ENCODE results near the gene SLC4A11. TPM values are rescaled to one million over a fixed set of nuclear protein-coding genes. Genes with fewer than 3 reads are reported as not detected.

Gene SLC4A11
- polyA plus RNA-seq: 3.9 to 5.0 TPM (median 4.7 TPM) in 3 replicates
- polyA plus RNA-seq (2011; ENCODE audit: low read depth): 2.8 TPM
- polyA plus RNA-seq (2011; cell fraction: cytosol; rRNA removed): 2.0 and 3.4 TPM in 2 replicates
- polyA plus RNA-seq (2011; cell fraction: nucleus; rRNA removed): 20.3 and 29.5 TPM in 2 replicates
- 6.1 and 9.9 TPM in 2 replicates for polyA plus RNA-seq (2012; ENCODE audit: low replicate concordance)
- polyA minus RNA-seq: 4.7 to 15.9 TPM (median 7.4 TPM) in 3 replicates
- polyA minus RNA-seq (2011; cell fraction: cytosol; rRNA and poly(A)+ RNA removed): 5.6 TPM
- 10.9 and 15.8 TPM in 2 replicates for polyA minus RNA-seq (2011; cell fraction: nucleus; rRNA and poly(A)+ RNA removed)

DNA sequence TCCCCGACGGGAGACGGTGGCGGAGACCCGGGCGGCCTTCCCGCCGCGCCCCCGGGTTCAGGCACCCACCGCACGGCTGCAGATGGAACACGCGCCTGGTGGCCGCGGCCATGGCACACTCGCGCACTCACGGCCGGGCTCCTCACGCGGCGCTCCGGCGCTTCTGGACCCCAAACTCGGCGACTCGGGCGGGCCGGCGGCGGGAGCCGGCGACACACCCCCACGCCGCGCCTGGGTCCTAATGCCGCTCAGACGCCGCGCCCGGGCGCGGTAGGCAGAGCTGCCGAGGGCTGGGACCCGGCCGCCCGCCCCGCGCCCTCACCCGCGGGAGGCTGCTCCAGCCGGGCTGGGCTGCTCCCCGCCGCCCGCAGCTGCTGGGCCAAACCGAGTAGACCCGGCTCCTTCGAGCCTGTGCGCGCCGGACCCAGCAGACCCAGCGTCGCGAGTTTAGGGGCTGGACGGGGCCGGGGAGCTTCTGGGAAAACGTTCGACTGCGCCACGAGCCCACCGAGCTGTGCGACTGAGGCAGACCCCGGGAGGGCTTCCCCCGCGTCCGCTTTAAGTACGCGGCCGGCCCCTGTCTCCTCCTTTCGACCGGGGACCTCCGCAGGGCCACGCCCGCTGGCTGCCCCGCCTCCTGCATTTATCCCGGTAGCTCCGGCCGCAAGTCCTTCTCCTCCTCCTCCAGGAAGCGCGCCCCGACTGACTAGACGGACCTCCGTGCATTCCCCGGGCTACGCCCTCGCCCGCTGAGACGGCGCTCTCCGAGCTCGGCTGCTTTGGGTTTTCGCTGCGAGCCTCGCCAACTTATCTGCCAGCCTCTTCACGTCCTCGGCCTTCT lies at the start of gene SLC4A11:
SLC4A11 (minus strand) TSS at position 165 of the 841 bp plus-strand sequence; CDS start at position 112, 53 bp downstream.
- Histone ChIP-seq H3K79me2 (ENCODE audit: control insufficient read depth, insufficient read depth, low read length) (no peaks in the 10 kb centered on the region), H3K4me2 (ENCODE audit: control insufficient read depth, extremely low read depth, insufficient read depth, low read depth, low read length) (peak within 1 kb of the TSS; percentile 87), H3K4me3 (ENCODE audit: control insufficient read depth in 2 of 3, extremely low read depth in 1 of 3, insufficient read depth in 2 of 3, low read depth in 1 of 3, low read length in 3 of 3) (peak within 1 kb of the TSS; percentile 66 to 87 (median 86)), H3K36me3 (ENCODE audit: control insufficient read depth in 2 of 2, extremely low read depth in 1 of 2, insufficient read depth in 2 of 2, low read length in 2 of 2) (peaks cover 2% of the 10 kb centered on the region in 2 experiments), H3K27me3 (ENCODE audit: control insufficient read depth, extremely low read depth, insufficient read depth, low read length) (no peaks in the 10 kb centered on the region), H3K9ac (ENCODE audit: control insufficient read depth, extremely low read depth, insufficient read depth, low read length) (peak within 1 kb of the TSS; percentile 77), H4K20me1 (ENCODE audit: control insufficient read depth, extremely low read depth, insufficient read depth, low read length) (peaks cover 8% of the 10 kb centered on the region), H2AFZ (ENCODE audit: control insufficient read depth, low read length) (peak within 1 kb of the TSS; percentile 95), H3K27ac (ENCODE audit: control insufficient read depth, insufficient read depth, low read length) (peak within 1 kb of the TSS; percentile 57), H3K9me3 (ENCODE audit: control insufficient read depth, low read depth, low read length) (no peaks in the 10 kb centered on the region), H3K9me1 (ENCODE audit: control insufficient read depth, extremely low read depth, insufficient read depth, low read length) (peaks cover 2% of the 10 kb centered on the region), H3K4me1 (ENCODE audit: control insufficient read depth, extremely low read depth, insufficient read depth, low read length) (peaks cover 25% of the 10 kb centered on the region)
- dilution Hi-C loops (cut with MboI; ENCODE audit: extremely low pct_ligation_motif_present, low sequenced_read_pairs): no loop called here
- DNase-seq (ENCODE audit: low read depth, low spot score) (peak; percentile 45), FAIRE-seq (peak; percentile 68)
- no peak for TF ChIP-seq EZH2 (IDR thresholded peaks at IDR 0.05; ENCODE audit: low read length)
- TF ChIP-seq, protein P1, sequence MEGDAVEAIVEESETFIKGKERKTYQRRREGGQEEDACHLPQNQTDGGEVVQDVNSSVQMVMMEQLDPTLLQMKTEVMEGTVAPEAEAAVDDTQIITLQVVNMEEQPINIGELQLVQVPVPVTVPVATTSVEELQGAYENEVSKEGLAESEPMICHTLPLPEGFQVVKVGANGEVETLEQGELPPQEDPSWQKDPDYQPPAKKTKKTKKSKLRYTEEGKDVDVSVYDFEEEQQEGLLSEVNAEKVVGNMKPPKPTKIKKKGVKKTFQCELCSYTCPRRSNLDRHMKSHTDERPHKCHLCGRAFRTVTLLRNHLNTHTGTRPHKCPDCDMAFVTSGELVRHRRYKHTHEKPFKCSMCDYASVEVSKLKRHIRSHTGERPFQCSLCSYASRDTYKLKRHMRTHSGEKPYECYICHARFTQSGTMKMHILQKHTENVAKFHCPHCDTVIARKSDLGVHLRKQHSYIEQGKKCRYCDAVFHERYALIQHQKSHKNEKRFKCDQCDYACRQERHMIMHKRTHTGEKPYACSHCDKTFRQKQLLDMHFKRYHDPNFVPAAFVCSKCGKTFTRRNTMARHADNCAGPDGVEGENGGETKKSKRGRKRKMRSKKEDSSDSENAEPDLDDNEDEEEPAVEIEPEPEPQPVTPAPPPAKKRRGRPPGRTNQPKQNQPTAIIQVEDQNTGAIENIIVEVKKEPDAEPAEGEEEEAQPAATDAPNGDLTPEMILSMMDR (optimal IDR thresholded peaks at IDR 0.05 in 1 of 3, IDR thresholded peaks at IDR 0.05 in 1 of 3, conservative IDR thresholded peaks at IDR 0.05 in 1 of 3; ENCODE audit: extremely low read depth in 1 of 3, insufficient read depth in 2 of 3, low read length in 3 of 3): no peak

DNA sequence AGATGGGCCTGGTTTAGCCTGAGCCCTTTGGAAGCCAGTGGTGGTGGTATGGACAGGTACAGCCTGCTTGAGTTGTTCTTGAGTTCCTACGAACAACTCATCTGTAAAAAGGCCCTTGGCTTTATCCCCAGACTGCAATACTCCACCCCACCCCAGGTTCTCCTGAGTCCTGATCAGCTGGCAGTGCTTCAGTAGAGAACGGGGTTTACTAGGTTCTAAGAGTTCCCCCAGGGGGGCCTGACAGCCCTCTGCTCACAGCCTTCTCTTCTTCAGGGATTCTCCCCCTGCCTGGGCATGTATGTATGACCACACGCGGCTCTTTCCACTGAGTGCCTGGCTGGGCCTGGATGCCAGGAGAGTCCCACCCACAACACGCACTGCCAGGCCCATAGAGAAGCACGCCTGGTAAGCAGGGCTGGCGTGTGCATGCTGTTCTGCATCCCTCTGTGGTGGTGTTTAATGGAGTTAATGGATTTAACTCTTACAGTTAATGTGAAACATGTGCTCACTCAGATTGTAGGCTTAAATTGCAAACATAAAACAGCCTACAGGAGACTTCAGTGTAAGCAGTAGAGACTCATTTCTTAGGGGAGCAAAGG lies 44.3 kb upstream of the SLC4A11 start:
- Histone ChIP-seq H2AFZ (ENCODE audit: control insufficient read depth, low read length) (no peak overlapping the region), H3K4me1 (ENCODE audit: control insufficient read depth, extremely low read depth, insufficient read depth, low read length) (no peaks in the 10 kb centered on the region), H3K27me3 (ENCODE audit: control insufficient read depth, extremely low read depth, insufficient read depth, low read length) (no peaks in the 10 kb centered on the region), H3K9me1 (ENCODE audit: control insufficient read depth, extremely low read depth, insufficient read depth, low read length) (no peaks in the 10 kb centered on the region), H3K4me2 (ENCODE audit: control insufficient read depth, extremely low read depth, insufficient read depth, low read depth, low read length) (no peak overlapping the region), H4K20me1 (ENCODE audit: control insufficient read depth, extremely low read depth, insufficient read depth, low read length) (no peaks in the 10 kb centered on the region), H3K79me2 (ENCODE audit: control insufficient read depth, insufficient read depth, low read length) (no peaks in the 10 kb centered on the region), H3K4me3 (ENCODE audit: control insufficient read depth in 2 of 3, extremely low read depth in 1 of 3, insufficient read depth in 2 of 3, low read depth in 1 of 3, low read length in 3 of 3) (no peak overlapping the region), H3K9ac (ENCODE audit: control insufficient read depth, extremely low read depth, insufficient read depth, low read length) (no peak overlapping the region), H3K27ac (ENCODE audit: control insufficient read depth, insufficient read depth, low read length) (no peak overlapping the region), H3K36me3 (ENCODE audit: control insufficient read depth in 2 of 2, extremely low read depth in 1 of 2, insufficient read depth in 2 of 2, low read length in 2 of 2) (peaks cover 33% of the 10 kb centered on the region in 2 experiments), H3K9me3 (ENCODE audit: control insufficient read depth, low read depth, low read length) (no peaks in the 10 kb centered on the region)
- TF ChIP-seq, protein P1 (optimal IDR thresholded peaks at IDR 0.05 in 1 of 3, IDR thresholded peaks at IDR 0.05 in 1 of 3, conservative IDR thresholded peaks at IDR 0.05 in 1 of 3; ENCODE audit: extremely low read depth in 1 of 3, insufficient read depth in 2 of 3, low read length in 3 of 3): no peak
- TF ChIP-seq EZH2 (IDR thresholded peaks at IDR 0.05; ENCODE audit: low read length): no peak
- FAIRE-seq (no peak), DNase-seq (ENCODE audit: low read depth, low spot score) (no peak)
- dilution Hi-C loops (cut with MboI; ENCODE audit: extremely low pct_ligation_motif_present, low sequenced_read_pairs): no loop called here

Data from keratinocyte (primary cell).